Fibroblast of lung (primary cell): Measurements from ENCODE around the gene ERMP1.

Experiments used
- CTCF ChIP-seq, 2 donors: IDR thresholded peaks in 1 of 2; conservative IDR thresholded peaks in 1 of 2; 1 replicate in 1 of 2; 2 replicates in 1 of 2; pipeline ENCODE4 v1.5.1; 2011 to 2012; ENCODE audit warnings: low read length in 2 of 2, control low read depth in 1 of 2, inconsistent platforms in 1 of 2, low read depth in 1 of 2, mild to moderate bottlenecking in 1 of 2
- EZH2 ChIP-seq: IDR thresholded peaks from 2 replicates; pipeline ENCODE4 v1.5.1; 2012; ENCODE audit warnings: low read length, control low read depth, mild to moderate bottlenecking; ENCODE audit errors: missing control alignments

DNA sequence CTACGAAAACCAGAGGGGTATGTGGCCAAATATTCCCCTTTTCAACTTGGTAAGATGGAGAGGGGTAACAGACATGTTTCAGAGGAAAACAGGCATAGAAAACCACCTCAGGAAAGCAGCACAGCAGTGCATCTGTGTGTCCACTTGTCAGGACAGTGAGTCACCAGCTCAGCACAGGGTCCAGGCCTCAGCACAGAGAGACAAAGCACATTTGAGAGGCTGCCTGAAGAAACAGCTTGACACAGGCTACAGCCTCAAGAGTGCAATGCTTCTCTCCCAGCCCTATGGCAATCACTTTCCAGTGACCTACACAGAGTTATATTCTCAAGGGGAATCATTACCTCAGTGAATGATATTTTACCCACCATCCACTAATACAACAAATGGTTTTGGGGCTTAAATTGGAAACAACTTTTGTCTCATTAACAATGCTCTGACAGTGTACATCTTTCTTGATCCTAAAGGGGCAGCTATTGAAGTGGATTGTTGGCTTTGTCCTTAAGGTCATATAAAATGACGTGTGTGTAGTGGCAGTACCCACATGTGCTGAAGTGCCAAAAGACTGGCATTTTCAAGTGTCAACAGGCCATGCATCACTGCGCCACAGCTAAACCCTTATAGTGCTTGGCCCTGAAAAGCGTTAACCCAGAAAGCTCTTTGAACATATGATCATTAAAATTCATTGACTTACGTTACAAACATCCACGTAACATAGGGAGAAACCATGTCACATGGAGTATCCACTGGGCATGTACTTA is 46.4 kb downstream of the ERMP1 start:
- TF ChIP-seq CTCF (conservative IDR thresholded peaks at IDR 0.05 in 1 of 2, IDR thresholded peaks at IDR 0.05 in 1 of 2; ENCODE audit: low read depth in 1 of 2, low read length in 2 of 2), result no peak
- no peak for TF ChIP-seq EZH2
